ENCODE results near the gene GAS2L2.

DNA sequence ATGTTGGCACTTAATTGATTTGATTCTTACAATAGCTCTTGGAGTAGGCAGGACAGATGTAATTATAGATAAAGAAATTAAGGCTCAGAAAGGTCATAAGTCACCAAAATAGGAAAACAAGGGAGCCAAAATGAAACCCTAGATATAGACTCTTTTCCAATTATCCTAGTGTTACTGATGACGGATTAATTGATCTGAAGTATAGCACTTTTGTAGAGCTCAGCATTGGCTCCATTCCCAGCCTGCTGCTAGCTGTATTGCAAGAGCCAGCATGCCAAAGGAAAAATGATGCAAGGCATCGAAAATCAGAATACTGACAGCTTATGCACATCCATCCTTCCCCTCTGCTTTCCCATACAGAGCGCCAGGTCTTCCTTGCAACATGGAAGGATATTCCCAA is 43.2 kb downstream of the GAS2L2 start:
- TF ChIP-seq POLR2A (IDR thresholded peaks at IDR 0.05; ENCODE audit: low read length) (no peak), GATA1 (IDR thresholded peaks at IDR 0.05; ENCODE audit: low read depth, low read length) (no peak)
